Activated CD4-positive, alpha-beta T cell treated with anti-CD3 and anti-CD28 coated beads for 24 hours (primary cell): ENCODE data around the gene NOL9.

ENCODE experiments used
- DNase-seq, 2 donors: peaks; one replicate each; pipeline ENCODE4 v3.0.0-alpha.2; 2020; ENCODE audit warnings: low read depth in 2 of 2

The NOL9 gene

GRCh38 chr1:6590046-6590445, 35.7 kb upstream of the NOL9 start:
- no peak for DNase-seq

- no peak for DNase-seq
Measured at GRCh38 chr1:6588893-6589520, 34.7 kb upstream of the NOL9 start.

GRCh38 chr1:6588128-6588892, 34.0 kb upstream of the NOL9 start:
- DNase-seq: no peak

GRCh38 chr1:6587261-6588005, 33.1 kb upstream of the NOL9 start:
- no peak for DNase-seq

- DNase-seq: no peak
Measured at GRCh38 chr1:6586404-6586816, 32.1 kb upstream of the NOL9 start.

GRCh38 chr1:6585841-6586240, 31.5 kb upstream of the NOL9 start:
- no peak for DNase-seq

- no peak for DNase-seq
Measured at GRCh38 chr1:6585081-6585722, 30.9 kb upstream of the NOL9 start.

GRCh38 chr1:6584126-6585080, 30.1 kb upstream of the NOL9 start:
- no peak for DNase-seq

- DNase-seq: no peak
Measured at GRCh38 chr1:6582370-6582769, 28.1 kb upstream of the NOL9 start.

- DNase-seq: no peak
Measured at GRCh38 chr1:6581561-6582305, 27.4 kb upstream of the NOL9 start.

GRCh38 chr1:6580593-6581409, 26.5 kb upstream of the NOL9 start:
- no peak for DNase-seq

- DNase-seq: no peak
Measured at GRCh38 chr1:6580119-6580592, 25.8 kb upstream of the NOL9 start.

- DNase-seq: peak; percentile 92 to 96
Measured at GRCh38 chr1:6579374-6580118, 25.2 kb upstream of the NOL9 start, which contains the start of gene ZBTB48. Gene ZBTB48, plus strand, starts transcription at chr1:6579994. Its CDS starts 616 bp downstream, at chr1:6580610.

- DNase-seq: no peak
Measured at GRCh38 chr1:6578624-6579373, 24.5 kb upstream of the NOL9 start.

- no peak for DNase-seq
Measured at GRCh38 chr1:6577831-6578525, 23.7 kb upstream of the NOL9 start.

- DNase-seq: no peak
Measured at GRCh38 chr1:6574818-6575217, 20.5 kb upstream of the NOL9 start.

GRCh38 chr1:6574025-6574620, 19.8 kb upstream of the NOL9 start:
- no peak for DNase-seq
